ENCODE measurements around the gene ARHGEF40.

The ARHGEF40 gene

GRCh38 chr14:21088687-21089086, 18.6 kb downstream of the ARHGEF40 start:
- Histone ChIP-seq H2AFZ (ENCODE audit: low read depth, low read length, severe bottlenecking) (no peak overlapping the region), H3K36me3 (ENCODE audit: low read length) (no peaks in the 10 kb centered on the region), H3K9ac (ENCODE audit: low read length) (no peak overlapping the region), H4K20me1 (ENCODE audit: low read depth, low read length) (no peaks in the 10 kb centered on the region), H3K9me2 (replicated peaks; ENCODE audit: insufficient read depth, low read length) (no peaks in the 10 kb centered on the region), H3K79me2 (ENCODE audit: insufficient read depth, low read length) (no peaks in the 10 kb centered on the region), H3K27me3 (ENCODE audit: low read length) (no peaks in the 10 kb centered on the region), H3F3A (ENCODE audit: insufficient read depth) (no peaks in the 10 kb centered on the region), H3K9me3 (ENCODE audit: insufficient read depth, low read length) (no peaks in the 10 kb centered on the region), H3K4me2 (ENCODE audit: low read depth, low read length, poor library complexity, severe bottlenecking) (no peak overlapping the region), H3K4me3 (ENCODE audit: insufficient read depth, low read length, poor library complexity, severe bottlenecking) (no peak overlapping the region), H3K27ac (ENCODE audit: low read depth, low read length) (no peak overlapping the region)
- no peak for TF ChIP-seq CTCF (IDR thresholded peaks at IDR 0.05; ENCODE audit: insufficient read depth, low read length, poor library complexity, severe bottlenecking)
- no peak for TF ChIP-seq EZH2phosphoT487 (conservative IDR thresholded peaks at IDR 0.05; ENCODE audit: low read length)

DNA sequence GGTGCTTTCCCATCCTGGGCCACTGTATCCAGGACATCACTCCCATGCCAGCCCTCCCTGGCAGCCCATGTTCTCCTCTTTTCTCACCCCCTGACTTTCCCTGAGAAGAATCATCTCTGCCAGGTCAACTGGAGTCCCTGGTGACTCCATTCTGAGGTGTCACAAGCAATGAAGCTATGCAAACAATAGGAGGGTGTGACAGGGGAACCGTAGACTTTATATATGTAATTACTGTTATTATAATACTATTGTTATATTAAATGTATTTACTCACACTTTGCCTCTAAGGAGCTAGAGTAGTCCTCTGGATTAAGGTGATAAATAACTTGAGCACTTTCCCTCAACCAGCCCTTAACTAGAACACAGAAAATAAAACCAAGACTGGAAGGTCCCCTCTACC, 19.2 kb downstream of the ARHGEF40 start:
- H3K79me2 ChIP-seq (ENCODE audit: insufficient read depth, low read length), result no peaks in the 10 kb centered on the region
- no peaks in the 10 kb centered on the region for H3K9me3 ChIP-seq (ENCODE audit: insufficient read depth, low read length)
- no peak overlapping the region for H2AFZ ChIP-seq (ENCODE audit: low read depth, low read length, severe bottlenecking)
- H3K4me3 ChIP-seq (ENCODE audit: insufficient read depth, low read length, poor library complexity, severe bottlenecking), result no peak overlapping the region
- no peak overlapping the region for H3K9ac ChIP-seq (ENCODE audit: low read length)
- no peak overlapping the region for H3K4me2 ChIP-seq (ENCODE audit: low read depth, low read length, poor library complexity, severe bottlenecking)
- no peaks in the 10 kb centered on the region for H3K36me3 ChIP-seq (ENCODE audit: low read length)
- TF ChIP-seq EZH2phosphoT487 (conservative IDR thresholded peaks at IDR 0.05; ENCODE audit: low read length), result no peak
- TF ChIP-seq CTCF (IDR thresholded peaks at IDR 0.05; ENCODE audit: insufficient read depth, low read length, poor library complexity, severe bottlenecking), result no peak
- H3K27me3 ChIP-seq (ENCODE audit: low read length), result no peaks in the 10 kb centered on the region
- H3F3A ChIP-seq (ENCODE audit: insufficient read depth), result no peaks in the 10 kb centered on the region
- no peaks in the 10 kb centered on the region for H3K9me2 ChIP-seq (replicated peaks; ENCODE audit: insufficient read depth, low read length)
- H4K20me1 ChIP-seq (ENCODE audit: low read depth, low read length), result no peaks in the 10 kb centered on the region
- H3K27ac ChIP-seq (ENCODE audit: low read depth, low read length), result no peak overlapping the region

GRCh38 chr14:21089877-21090193, 19.7 kb downstream of the ARHGEF40 start:
- TF ChIP-seq EZH2phosphoT487 (conservative IDR thresholded peaks at IDR 0.05; ENCODE audit: low read length), result no peak
- no peak for TF ChIP-seq CTCF (IDR thresholded peaks at IDR 0.05; ENCODE audit: insufficient read depth, low read length, poor library complexity, severe bottlenecking)
- Histone ChIP-seq H3K27ac (ENCODE audit: low read depth, low read length) (no peak overlapping the region), H3K36me3 (ENCODE audit: low read length) (no peaks in the 10 kb centered on the region)

More at GRCh38 chr14:21089877-21090193, 19.7 kb downstream of the ARHGEF40 start:
- Histone ChIP-seq H3K4me2 (ENCODE audit: low read depth, low read length, poor library complexity, severe bottlenecking) (no peak overlapping the region), H3K4me3 (ENCODE audit: insufficient read depth, low read length, poor library complexity, severe bottlenecking) (no peak overlapping the region), H3K9me2 (replicated peaks; ENCODE audit: insufficient read depth, low read length) (no peaks in the 10 kb centered on the region), H4K20me1 (ENCODE audit: low read depth, low read length) (no peaks in the 10 kb centered on the region), H3K79me2 (ENCODE audit: insufficient read depth, low read length) (no peaks in the 10 kb centered on the region), H3F3A (ENCODE audit: insufficient read depth) (no peaks in the 10 kb centered on the region), H2AFZ (ENCODE audit: low read depth, low read length, severe bottlenecking) (no peak overlapping the region), H3K9me3 (ENCODE audit: insufficient read depth, low read length) (no peaks in the 10 kb centered on the region), H3K9ac (ENCODE audit: low read length) (no peak overlapping the region), H3K27me3 (ENCODE audit: low read length) (no peaks in the 10 kb centered on the region)
